Smooth muscle cell (in vitro differentiated cells): ENCODE data around the gene DMRTC2. TPM values are rescaled to one million over a fixed set of nuclear protein-coding genes. Genes with fewer than 3 reads are reported as not detected.
A peak's percentile ranks its signal among the peaks of the same experiment; 100 is the strongest.

Experiments used
- DNase-seq: peaks from one replicate; lab custom pipeline; 2025; ENCODE audit not compliant: unreplicated experiment; lab: John Stamatoyannopoulos, UW
- H2AFZ ChIP-seq: fragments of 200-600 bp; sonication (generic); 2 replicates; pipeline ENCODE4 v1.6.0; 2016; ENCODE audit warnings: antibody characterized with exemption, low read depth, mild to moderate bottlenecking
- H3F3A ChIP-seq: fragments of 200-600 bp; sonication (generic); 2 replicates; pipeline ENCODE4 v1.6.0; 2017; ENCODE audit warnings: antibody characterized with exemption, low read depth
- H3K27ac ChIP-seq: fragments of 200-600 bp; sonication (generic); 2 replicates; pipeline ENCODE4 v1.5.1; 2016; ENCODE audit warnings: low read depth, mild to moderate bottlenecking
- H3K27me3 ChIP-seq: fragments of 200-600 bp; sonication (generic); 2 replicates; pipeline ENCODE4 v1.6.1; 2016; ENCODE audit warnings: low read depth, mild to moderate bottlenecking
- H3K36me3 ChIP-seq: fragments of 200-600 bp; sonication (generic); 2 replicates; pipeline ENCODE4 v1.5.1; 2016; ENCODE audit warnings: low read depth
- H3K4me1 ChIP-seq: fragments of 200-600 bp; sonication (generic); 2 replicates; pipeline ENCODE4 v1.5.1; 2016; ENCODE audit warnings: low read depth
- H3K4me2 ChIP-seq: fragments of 200-600 bp; sonication (generic); 2 replicates; pipeline ENCODE4 v1.6.0; 2016; ENCODE audit warnings: mild to moderate bottlenecking
- H3K4me3 ChIP-seq: fragments of 200-600 bp; sonication (generic); 2 replicates; pipeline ENCODE4 v1.5.1; 2016; ENCODE audit warnings: mild to moderate bottlenecking
- H3K79me2 ChIP-seq: fragments of 200-600 bp; sonication (generic); 2 replicates; pipeline ENCODE4 v1.6.0; 2016; ENCODE audit warnings: low read depth, mild to moderate bottlenecking
- H3K9ac ChIP-seq: fragments of 200-600 bp; sonication (generic); 2 replicates; pipeline ENCODE4 v1.6.0; 2016; ENCODE audit warnings: low read depth
- H3K9me3 ChIP-seq: fragments of 200-600 bp; sonication (generic); replicated peaks from 2 replicates; pipeline ENCODE4 v1.5.1; 2016; ENCODE audit warnings: low read depth
- H4K20me1 ChIP-seq: fragments of 200-600 bp; sonication (generic); 2 replicates; pipeline ENCODE4 v1.6.0; 2016; ENCODE audit warnings: low read depth
- CTCF ChIP-seq: fragments of 200-600 bp; sonication (generic); IDR thresholded peaks from 2 replicates; pipeline ENCODE4 v1.5.1; 2017; ENCODE audit warnings: borderline replicate concordance, mild to moderate bottlenecking, antibody characterized with exemption; ENCODE audit not compliant: insufficient read depth, poor library complexity, severe bottlenecking
- WGBS: methylation state at CpG from one replicate; pipeline ENCODE4 v1.1.7; 2016; ENCODE audit warnings: low lambda C conversion rate; 5-methylcytosine and 5-hydroxymethylcytosine counted together
- polyA plus RNA-seq: library from polyadenylated mRNA; unstranded; fragments of >200 nt; fragmentation: Nextera tagmentation; extraction: Ambion mirVana; gene quantifications from 2 replicates; pipeline ENCODE4 v1.2.1, GENCODE V29; 2016
- total RNA-seq: library from RNA; depleted of rRNA; stranded (reverse); fragments of >200 nt; gene quantifications from 2 replicates; pipeline ENCODE4 v1.2.3, GENCODE V29; 2014

Gene DMRTC2
- total and polyA plus RNA-seq, 2 experiments from 2014 or later = not detected

DNA sequence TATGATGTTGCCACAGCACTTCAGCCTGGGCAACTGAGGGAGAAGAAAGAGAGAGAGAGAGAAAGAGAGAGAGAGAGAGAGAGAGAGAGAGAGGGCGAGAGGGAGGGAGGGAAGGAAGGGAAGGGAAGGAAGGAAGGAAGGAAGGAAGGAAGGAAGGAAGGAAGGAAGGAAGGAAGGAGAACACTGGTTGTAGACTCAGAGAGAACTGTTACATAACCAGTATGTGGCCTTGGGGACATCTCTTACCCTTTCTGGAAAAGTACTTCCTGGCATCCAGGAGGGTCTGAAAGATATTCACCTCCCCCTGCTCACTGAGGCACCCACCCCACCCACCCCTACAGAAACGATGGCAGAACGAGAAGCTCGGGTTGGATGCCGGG, 35.5 kb downstream of the DMRTC2 start:
- Histone ChIP-seq H3K9ac (no peak overlapping the region), H3K27me3 (peaks cover 3% of the 10 kb centered on the region), H4K20me1 (no peaks in the 10 kb centered on the region), H3K27ac (no peak overlapping the region), H3K9me3 (no peaks in the 10 kb centered on the region), H2AFZ (no peak overlapping the region), H3K4me2 (no peak overlapping the region), H3K79me2 (peaks cover 11% of the 10 kb centered on the region), H3K4me3 (no peak overlapping the region), H3K4me1 (no peaks in the 10 kb centered on the region), H3K36me3 (no peaks in the 10 kb centered on the region), H3F3A (peaks cover 13% of the 10 kb centered on the region)
- 84% methylated on average over 4 of the region's 5 CpGs for WGBS
- DNase-seq = no peak
- TF ChIP-seq CTCF = no peak

DNA sequence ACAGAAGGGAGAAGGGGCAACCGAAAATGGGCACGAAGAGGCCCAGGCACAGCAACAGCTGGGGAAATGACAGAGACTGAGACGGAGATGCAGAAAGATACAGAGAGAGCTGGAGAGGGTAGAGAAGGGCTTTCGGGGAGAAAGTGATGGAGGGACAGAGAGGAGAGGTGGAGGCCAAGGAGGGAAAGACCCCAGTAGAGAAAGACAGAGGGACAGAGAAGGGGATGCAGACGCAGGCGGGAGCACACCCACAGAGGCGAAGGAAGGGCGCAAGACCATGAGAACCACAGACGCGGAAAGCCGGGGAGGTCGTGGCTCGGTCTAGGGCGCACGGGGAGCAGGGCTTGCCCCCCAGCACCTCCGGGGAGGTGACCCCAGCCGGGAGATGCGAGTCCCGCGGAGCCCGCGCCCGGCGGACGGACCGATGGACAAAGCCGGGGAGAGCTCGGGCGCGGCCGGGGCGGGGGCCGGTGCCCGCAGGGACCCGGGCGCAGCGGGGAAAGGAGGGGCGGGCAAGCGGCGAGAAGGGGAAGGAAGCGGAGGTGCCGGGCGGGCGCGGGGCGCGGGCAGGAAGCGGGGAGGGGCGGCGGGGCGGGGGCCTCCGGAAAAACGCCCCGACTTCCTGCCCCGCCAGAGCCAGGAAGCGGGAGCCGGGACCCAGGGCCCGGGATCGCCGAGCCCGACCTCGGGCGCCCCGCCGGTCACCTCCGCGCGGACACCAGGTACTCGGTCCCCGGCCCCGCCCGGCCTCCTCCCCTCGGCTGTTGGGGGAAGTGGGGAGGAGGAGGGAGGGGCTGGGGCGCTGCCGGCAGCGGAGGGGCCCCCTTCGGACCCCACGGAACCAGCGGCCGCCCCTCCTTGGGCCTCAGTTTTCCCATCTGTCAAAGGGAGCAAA, 38.0 kb downstream of the DMRTC2 start, which contains the start of gene ARHGEF1:
Gene ARHGEF1 (plus strand): TSS at position 617 of the 895 bp plus-strand sequence. CDS start 4,899 bp downstream, outside the sequence.
- TF ChIP-seq CTCF = no peak
- DNase-seq = peak; percentile 16
- no peaks in the 10 kb centered on the region for H3K27me3 ChIP-seq
- H3K4me2 ChIP-seq = peak within 1 kb of the TSS; percentile 96
- peak within 1 kb of the TSS; percentile 83 for H3K4me3 ChIP-seq
- no peaks in the 10 kb centered on the region for H3K36me3 ChIP-seq
- no peak within 1 kb of the TSS for H3K27ac ChIP-seq
- H4K20me1 ChIP-seq = peaks cover 7% of the 10 kb centered on the region
- H3K4me1 ChIP-seq = no peaks in the 10 kb centered on the region
- no peaks in the 10 kb centered on the region for H3K9me3 ChIP-seq
- H3K79me2 ChIP-seq = peaks cover 23% of the 10 kb centered on the region
- peaks cover 17% of the 10 kb centered on the region for H3F3A ChIP-seq
- peak within 1 kb of the TSS; percentile 12 for H3K9ac ChIP-seq
- H2AFZ ChIP-seq = peak within 1 kb of the TSS; percentile 51
- WGBS = 9% methylated on average over 25 of the region's 80 CpGs

- Histone ChIP-seq H3K9me3 (no peaks in the 10 kb centered on the region), H3K36me3 (no peaks in the 10 kb centered on the region), H3K9ac (peak overlapping the region; percentile 12), H4K20me1 (peaks cover 13% of the 10 kb centered on the region), H3K27ac (no peak overlapping the region), H3K4me3 (peak overlapping the region; percentile 83), H3F3A (peaks cover 17% of the 10 kb centered on the region), H3K4me1 (no peaks in the 10 kb centered on the region), H2AFZ (peak overlapping the region; percentile 51), H3K4me2 (peak overlapping the region; percentile 96), H3K79me2 (peaks cover 23% of the 10 kb centered on the region), H3K27me3 (no peaks in the 10 kb centered on the region)
- TF ChIP-seq CTCF = no peak
- no peak for DNase-seq
- 3% methylated on average over 23 of the region's 23 CpGs for WGBS
Observed at GRCh38 chr19:41883463-41883820, 38.6 kb downstream of the DMRTC2 start.
